H1 (cell line): ENCODE results near the gene RAMP2. TPM values are rescaled to one million over a fixed set of nuclear protein-coding genes. Genes with fewer than 3 reads are reported as not detected.

Source experiments
- SIN3A ChIP-seq, 2 experiments: IDR thresholded peaks in 1 of 2; conservative IDR thresholded peaks in 1 of 2; 2 replicates each; pipeline ENCODE4 v1.6.1; 2011 to 2012; ENCODE audit warnings: low read length in 2 of 2, improper control_type of control experiment in 1 of 2, low read depth in 1 of 2, mild to moderate bottlenecking in 1 of 2
- polyA plus RNA-seq, 7 experiments: library from polyadenylated mRNA; depleted of rRNA in 3 of 7; stranded (reverse) in 5 of 7; unstranded in 2 of 7; fragments of >200 nt in 5 of 7; fragments of 200-250 nt in 2 of 7; gene quantifications; 1 replicate in 5 of 7; 2 replicates in 1 of 7; 4 replicates in 1 of 7; pipeline versions ENCODE4 v1.2.1 to v1.2.3, GENCODE V29; 2011 to 2013; ENCODE audit warnings: missing spikeins in 2 of 7, mixed read lengths in 2 of 7
- total RNA-seq: library from RNA; stranded (reverse); fragmentation: NEBNext Ultra II Directional; extraction: Animal tissue kit (Norgen Biotek cat#: 25700); gene quantifications from 2 replicates; pipeline ENCODE4 v1.2.1, GENCODE V29; 2021
- TF ChIP-seq, protein P1 (sequence below): IDR thresholded peaks from 2 replicates; pipeline ENCODE4 v1.6.1; 2011; ENCODE audit warnings: low read depth, mild to moderate bottlenecking, low read length; ENCODE audit not compliant: insufficient read depth

RAMP2 gene
- total and polyA plus RNA-seq, 2 of the 8 experiments (the other 6 are each of a cell fraction or from before 2014, with no cell fraction given), result 13.4 to 41.7 TPM

DNA sequence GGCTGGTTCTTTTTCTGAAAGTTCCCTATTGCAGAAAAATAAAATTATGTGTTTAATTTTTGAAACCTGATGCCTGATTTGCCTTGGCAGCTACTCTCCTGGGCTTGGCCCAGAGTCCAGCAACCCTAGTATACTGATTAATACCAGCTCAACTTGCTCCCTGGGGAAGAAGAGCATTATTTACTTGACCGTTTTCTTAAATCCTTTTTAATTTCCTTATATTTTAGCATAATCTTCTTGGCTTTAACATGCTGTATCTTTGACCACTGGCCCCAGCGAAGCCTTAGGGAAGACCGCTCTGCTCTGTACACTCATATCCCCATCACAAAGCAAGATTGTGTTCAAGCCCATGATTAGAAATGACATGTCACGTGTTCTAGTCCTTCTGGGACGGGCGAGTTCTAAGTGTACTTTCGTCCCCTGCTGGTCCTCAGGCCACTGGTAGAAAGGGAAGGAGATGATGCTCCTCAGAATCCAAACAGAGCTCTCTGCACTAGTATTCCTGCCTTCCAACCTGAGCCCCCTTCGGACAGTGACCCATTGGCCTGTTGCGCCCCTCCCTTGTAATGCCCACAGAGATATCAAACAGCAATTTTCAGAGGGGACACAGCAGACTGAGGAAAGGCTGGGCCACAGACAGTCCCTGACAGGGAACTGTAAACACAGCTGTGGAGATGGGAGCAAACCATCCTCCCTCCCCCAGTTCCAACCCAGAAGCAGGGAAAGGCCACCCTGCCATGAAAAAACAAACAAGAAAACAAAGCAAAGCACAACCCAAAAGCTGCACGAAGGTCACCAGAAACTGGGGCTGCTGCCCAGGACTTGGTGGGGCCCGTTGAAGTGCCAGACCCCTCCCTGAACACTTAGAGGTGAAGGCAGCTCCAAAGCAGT, 11.9 kb upstream of the RAMP2 start (continued):
- TF ChIP-seq, protein P1, sequence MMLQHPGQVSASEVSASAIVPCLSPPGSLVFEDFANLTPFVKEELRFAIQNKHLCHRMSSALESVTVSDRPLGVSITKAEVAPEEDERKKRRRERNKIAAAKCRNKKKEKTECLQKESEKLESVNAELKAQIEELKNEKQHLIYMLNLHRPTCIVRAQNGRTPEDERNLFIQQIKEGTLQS, result no peak
- no peak for TF ChIP-seq SIN3A (conservative IDR thresholded peaks at IDR 0.05 in 1 of 2, IDR thresholded peaks at IDR 0.05 in 1 of 2; ENCODE audit: low read depth in 1 of 2, low read length in 2 of 2)
